Activated CD4-positive, alpha-beta T cell treated with anti-CD3 and anti-CD28 coated beads, Interleukin-2, Interleukin-4, amounts not matched to agents 100 ng/mL and 50 ng/mL, durations not matched to agents 16 hours and 8 hours (primary cell): ENCODE data around the gene RNF11.

Source experiments
- DNase-seq: peaks from one replicate; pipeline ENCODE4 v3.0.0-alpha.2; 2020; ENCODE audit warnings: low spot score

RNF11 gene

DNA sequence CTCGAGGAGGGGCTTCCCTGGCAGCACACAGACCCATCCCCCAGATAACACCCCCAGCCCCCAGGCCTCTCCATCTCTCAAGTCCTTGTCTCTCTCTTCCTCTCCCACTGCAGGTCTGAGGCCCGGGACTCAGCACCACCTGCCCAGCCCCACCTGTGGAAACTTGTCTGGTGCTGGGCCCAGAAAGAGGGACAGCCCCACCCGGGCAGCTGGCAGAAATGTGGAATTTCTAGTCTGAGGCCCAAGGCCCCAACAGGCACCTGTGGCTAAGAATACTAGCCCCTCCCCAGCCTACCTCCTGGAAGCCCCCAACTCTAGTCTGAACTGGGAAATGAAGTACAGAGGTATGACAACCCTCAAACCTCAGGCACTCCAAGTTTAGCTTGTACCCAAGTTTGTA, 78.9 kb downstream of the RNF11 start:
- DNase-seq: no peak

DNA sequence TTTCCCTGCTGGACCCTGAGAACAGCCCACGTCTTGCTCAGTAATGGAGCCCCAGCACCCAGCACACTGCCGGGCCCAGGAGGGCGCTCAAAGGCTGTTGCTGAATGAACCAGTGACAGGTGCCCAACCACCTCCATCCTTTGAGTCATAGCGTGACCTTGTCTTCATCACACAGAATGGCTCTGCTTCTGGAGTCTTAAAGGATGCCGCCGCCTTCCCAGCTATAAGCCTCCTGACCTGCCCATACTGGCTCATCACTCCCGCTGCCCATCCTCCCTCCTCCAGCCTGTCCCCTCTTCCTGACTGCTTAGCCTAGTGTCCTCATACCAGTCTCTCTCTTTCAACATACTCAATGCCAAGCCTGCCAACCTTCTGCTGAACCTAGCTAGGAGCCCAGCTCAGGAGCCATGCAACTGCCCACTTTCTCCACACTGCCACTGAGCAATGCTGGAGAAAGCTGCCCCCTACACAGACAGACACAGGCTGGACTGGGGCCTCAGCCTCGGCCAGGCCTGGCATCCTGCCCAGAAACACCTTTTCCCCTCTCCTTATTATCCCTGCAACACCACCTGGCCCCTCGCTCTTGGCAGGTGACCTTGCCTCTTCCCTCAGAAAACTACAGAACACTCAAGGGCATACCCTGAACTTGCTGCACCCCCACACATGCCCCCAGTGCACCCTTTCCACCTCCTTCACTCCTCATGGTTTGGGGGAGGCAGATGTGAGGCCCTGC, 80.2 kb downstream of the RNF11 start:
- no peak for DNase-seq

DNA sequence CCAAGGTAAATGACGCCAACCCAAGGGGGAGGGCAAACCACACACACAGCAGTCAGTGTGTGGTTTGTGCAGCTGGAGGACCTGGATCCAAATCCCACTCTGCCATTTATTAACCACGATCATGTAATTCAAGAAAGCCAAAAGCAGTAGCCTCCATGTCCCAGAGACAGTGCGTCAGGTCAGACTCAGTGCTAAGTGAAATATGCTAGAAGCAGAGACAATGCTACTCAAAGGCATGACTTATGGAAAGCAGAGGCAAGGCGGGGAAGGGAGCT, 80.7 kb downstream of the RNF11 start:
- no peak for DNase-seq

DNA sequence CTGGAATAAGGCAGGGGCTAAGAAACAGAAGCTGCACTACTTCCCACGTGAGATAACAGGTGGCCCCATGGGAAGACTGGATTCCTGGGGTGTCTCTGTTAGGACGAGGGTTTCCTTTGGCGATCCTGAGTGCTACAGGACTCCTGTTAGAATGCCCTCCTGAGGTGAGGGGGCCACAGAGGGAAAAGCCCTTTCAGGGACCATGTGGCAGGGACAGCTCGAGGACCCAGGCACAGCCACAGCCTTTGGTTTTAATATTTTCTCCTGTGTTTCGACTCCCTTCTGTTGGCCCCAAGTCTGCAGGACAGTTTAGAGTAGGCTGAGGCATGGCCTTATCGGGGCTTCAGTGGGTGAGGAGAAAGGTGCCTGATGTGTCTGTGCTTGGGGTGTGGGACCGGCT, 81.7 kb downstream of the RNF11 start:
- no peak for DNase-seq

DNA sequence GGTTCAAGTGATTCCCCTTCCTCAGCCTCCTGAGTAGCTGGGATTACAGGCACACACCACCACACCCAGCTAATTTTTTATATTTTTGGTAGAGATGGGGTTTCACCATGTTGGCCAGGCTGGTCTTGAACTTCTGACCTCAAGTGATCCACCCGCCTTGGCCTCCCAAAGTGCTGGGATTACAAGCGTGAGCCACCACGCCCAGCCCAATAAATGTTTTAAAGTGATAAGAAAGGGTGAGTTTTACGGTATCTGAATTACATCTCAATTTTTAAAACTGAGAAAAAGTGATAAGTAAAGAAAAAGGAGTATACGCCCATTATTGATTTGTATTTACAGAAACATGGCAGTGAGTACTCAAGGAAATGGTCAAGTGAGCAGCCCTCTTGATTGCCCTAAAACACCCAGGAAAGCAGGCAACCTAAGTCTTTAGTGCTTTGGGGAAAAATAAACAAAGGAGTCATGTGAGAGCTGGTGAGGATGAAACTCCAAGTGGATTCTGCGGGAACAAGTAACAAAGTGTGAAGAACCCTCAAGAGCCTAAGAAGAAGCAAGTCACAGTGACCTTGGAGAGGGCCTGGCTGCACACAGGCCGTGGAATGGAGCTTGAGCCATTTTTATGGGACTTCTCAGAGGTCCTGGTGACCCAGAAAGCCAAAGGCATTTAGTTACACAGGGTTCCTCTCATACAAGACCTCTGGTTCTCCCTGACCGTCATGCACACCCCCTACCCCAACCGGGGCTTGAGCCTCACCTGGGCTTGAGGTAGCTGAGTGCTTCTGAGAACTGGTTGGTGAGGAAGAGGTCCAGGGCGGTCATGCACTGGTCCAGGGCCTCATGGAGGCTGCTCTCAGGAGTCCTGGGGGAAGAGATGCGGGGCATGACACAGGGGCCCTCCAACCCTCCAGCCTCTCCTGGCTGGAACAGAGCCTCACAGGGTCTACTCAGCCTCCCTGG, 85.2 kb downstream of the RNF11 start:
- DNase-seq: no peak

DNA sequence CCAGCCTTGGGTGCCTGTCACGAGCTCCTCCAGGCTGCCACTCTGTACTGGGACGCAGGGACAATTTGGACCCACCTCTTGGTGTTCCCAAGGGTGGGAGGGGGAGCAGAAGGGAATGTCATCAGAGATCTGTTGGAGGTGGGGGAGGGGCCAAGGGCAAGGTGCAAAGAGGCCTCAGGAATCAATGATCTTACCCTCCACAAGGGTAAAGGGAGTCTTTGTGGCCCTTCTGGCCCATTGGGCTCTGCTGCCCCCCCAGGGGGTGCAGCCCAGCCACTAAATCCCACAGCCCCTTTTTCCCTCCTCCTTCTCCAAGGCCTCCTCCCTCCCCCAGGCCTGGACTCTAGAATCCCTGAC, 85.8 kb downstream of the RNF11 start:
- DNase-seq: no peak

DNA sequence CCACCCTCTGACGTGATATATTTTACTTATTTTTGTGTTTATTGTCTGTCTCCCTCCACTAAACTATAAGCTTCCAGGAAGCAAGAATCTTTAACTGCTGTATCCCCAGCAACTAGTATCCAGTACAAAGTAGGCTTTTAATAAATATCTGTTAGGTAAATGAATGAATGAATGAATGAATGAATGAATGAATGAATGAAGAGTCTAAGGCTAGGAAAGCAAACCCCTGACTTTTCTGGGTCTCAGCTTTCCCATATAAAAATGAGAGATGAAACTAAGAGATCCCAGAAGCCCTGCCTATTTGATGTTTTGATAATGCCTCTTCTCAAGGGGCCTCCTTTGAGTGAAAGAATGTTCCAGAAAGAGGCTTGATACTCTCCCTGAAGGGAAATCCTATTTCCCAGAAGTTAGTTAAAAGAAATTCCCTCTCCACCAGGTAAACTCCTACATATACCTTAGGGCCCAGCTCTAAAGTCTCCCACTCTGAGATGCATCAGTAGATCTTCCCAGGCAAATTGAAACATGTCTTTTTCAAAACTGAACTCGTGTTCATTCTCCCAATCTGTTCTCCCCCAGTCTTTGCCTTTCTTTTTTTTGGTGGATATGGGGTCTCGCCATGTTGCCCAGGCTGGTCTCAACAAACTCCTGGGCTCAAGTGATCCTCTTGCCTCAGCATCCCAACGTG, 86.5 kb downstream of the RNF11 start:
- DNase-seq: no peak
